CD4-positive, alpha-beta T cell (primary cell): ENCODE results near the gene NUFIP1. TPM values are rescaled to one million over a fixed set of nuclear protein-coding genes. Genes with fewer than 3 reads are reported as not detected.
A peak's percentile ranks its signal among the peaks of the same experiment; 100 is the strongest.

Source experiments
- ATAC-seq: fragments of 200-7000 bp; cut with Tn5 transposase; one replicate; pipeline ENCODE4 v1.10.0; 2022; ENCODE audit warnings: mild to moderate bottlenecking; ENCODE audit not compliant: poor library complexity
- CTCF ChIA-PET: fragments of 350-600 bp; sonication (Branson Sonifier 250); formaldehyde crosslinking; loops from one replicate; lab custom pipeline; 2021; ENCODE audit warnings: antibody characterized with exemption, inconsistent platforms; lab: Charles Lee
- POLR2A ChIA-PET: fragments of 350-600 bp; sonication (Branson Sonifier 250); formaldehyde crosslinking; loops from one replicate; lab custom pipeline; 2021; ENCODE audit warnings: antibody characterized with exemption, inconsistent platforms; lab: Charles Lee
- DNase-seq, 14 experiments: peaks; one replicate each; pipeline ENCODE4 v3.0.0-alpha.2; 2013 to 2020; ENCODE audit warnings: mixed read lengths in 2 of 14
- H3K27ac ChIP-seq, 2 donors: one replicate each; pipeline versions ENCODE4 v1.5.1 to v1.7.0; 2013; ENCODE audit warnings: low read length in 2 of 2, low read depth in 1 of 2, mild to moderate bottlenecking in 1 of 2
- H3K27me3 ChIP-seq, 2 experiments: 1 replicate in 1 of 2; 2 replicates in 1 of 2; pipeline versions ENCODE4 v1.6.1 to v1.7.0; 2013; ENCODE audit warnings: low read length in 2 of 2, control low read depth in 1 of 2, mild to moderate bottlenecking in 1 of 2, moderate library complexity in 1 of 2; ENCODE audit not compliant: insufficient read depth in 2 of 2, control insufficient read depth in 1 of 2
- H3K36me3 ChIP-seq: one replicate; pipeline ENCODE4 v1.6.1; 2013; ENCODE audit warnings: low read length, control low read depth; ENCODE audit not compliant: insufficient read depth
- H3K4me1 ChIP-seq: one replicate; pipeline ENCODE4 v1.6.1; 2013; ENCODE audit warnings: low read length, control low read depth; ENCODE audit not compliant: insufficient read depth
- H3K4me3 ChIP-seq: one replicate; pipeline ENCODE4 v1.5.1; 2013; ENCODE audit warnings: mild to moderate bottlenecking, low read length, moderate library complexity
- H3K9me3 ChIP-seq, 2 experiments: 1 replicate in 1 of 2; 2 replicates in 1 of 2; pipeline versions ENCODE4 v1.6.1 to v1.7.0; 2013; ENCODE audit warnings: low read length in 2 of 2, mild to moderate bottlenecking in 2 of 2, control low read depth in 1 of 2, moderate library complexity in 1 of 2; ENCODE audit not compliant: control insufficient read depth in 1 of 2, insufficient read depth in 1 of 2
- H3K27ac Mint-ChIP-seq: one replicate; pipeline ENCODE4 v1.8.0; 2020; ENCODE audit warnings: mixed read lengths
- H3K27me3 Mint-ChIP-seq: one replicate; pipeline ENCODE4 v1.8.0; 2021; ENCODE audit warnings: mixed read lengths
- H3K36me3 Mint-ChIP-seq: one replicate; pipeline ENCODE4 v1.8.0; 2021; ENCODE audit warnings: low read depth, mixed read lengths
- H3K4me1 Mint-ChIP-seq: one replicate; pipeline ENCODE4 v1.8.0; 2021; ENCODE audit warnings: low read depth, mixed read lengths
- H3K4me3 Mint-ChIP-seq: one replicate; pipeline ENCODE4 v1.8.0; 2020; ENCODE audit warnings: mild to moderate bottlenecking, mixed read lengths
- H3K9me3 Mint-ChIP-seq: one replicate; pipeline ENCODE4 v1.8.0; 2020; ENCODE audit warnings: mixed read lengths
- intact Hi-C, 2 experiments: fragments of 100-400 bp; cut with DNase I in 1 of 2; cut with micrococcal nuclease in 1 of 2; formaldehyde crosslinking; loops; one replicate each; pipeline versions ENCODE4 v1.15.1 to v1.9.0; 2023 to 2025; cut with DNase I, micrococcal nuclease
- total RNA-seq, 174 experiments: library from RNA in 2 of 174; stranded (reverse) in 2 of 174; gene quantifications; one replicate each; pipeline ENCODE4 v1.2.3 and lab custom pipeline; 2021 to 2026
- TF ChIP-seq, protein P1 (sequence below): fragments of 200-600 bp; IDR thresholded peaks from one replicate; pipeline ENCODE4 v1.8.0; 2022; ENCODE audit warnings: antibody characterized with exemption, mild to moderate bottlenecking

Gene NUFIP1
- total RNA-seq, 2 experiments from 2014 or later: 4.3 to 4.4 TPM

DNA sequence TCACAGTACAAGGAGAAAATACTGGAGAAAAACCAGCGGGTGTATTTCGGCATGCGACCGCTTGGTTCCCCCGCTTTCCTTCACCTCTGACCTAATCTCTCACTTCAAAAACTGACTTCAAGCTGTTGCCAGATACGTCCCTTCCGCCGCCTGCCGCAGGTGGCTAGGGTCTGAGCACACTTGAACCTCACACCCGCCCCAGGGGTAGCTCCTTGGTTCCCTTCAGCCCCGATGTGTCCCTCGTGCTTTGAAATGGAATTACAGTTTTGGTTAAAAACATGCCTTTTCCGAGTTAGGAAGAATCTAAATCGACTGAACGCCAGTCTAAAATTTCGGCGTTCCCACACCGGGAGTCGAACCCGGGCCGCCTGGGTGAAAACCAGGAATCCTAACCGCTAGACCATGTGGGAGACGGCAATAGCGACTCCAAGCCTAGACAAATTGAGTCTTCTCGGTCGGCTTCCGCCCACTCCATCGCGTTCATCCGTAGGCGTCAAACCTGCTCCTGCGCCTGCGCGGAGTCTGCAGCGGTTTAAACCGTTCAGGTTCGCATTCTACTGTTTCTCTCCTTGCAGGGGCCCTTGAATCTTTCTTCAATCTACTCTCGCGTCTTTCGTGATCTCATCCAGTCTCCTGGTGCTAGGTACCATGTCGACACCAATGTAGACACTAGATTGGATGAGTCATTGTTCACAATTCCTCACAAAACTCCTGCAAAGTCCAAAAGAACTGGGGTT is 71.5 kb downstream of the NUFIP1 start:
- POLR2A ChIA-PET: interaction anchor here (0.5 to 2.4 kb wide), 14 partner anchors 11 to 1925 kb away, joined by 3 to 17 read pairs (median 4); partner anchors contain the start of genes GPALPP1, GTF2F2, NUFIP1 and SLC25A30
- Histone ChIP-seq H3K27me3 (no peaks in the 10 kb centered on the region), H3K27ac (peak overlapping the region; percentile 84 to 91), H3K36me3 (no peaks in the 10 kb centered on the region), H3K4me1 (peaks cover 19% of the 10 kb centered on the region), H3K4me3 (peak overlapping the region; percentile 62), H3K9me3 (no peaks in the 10 kb centered on the region)
- peak; percentile 95 to 99 (median 98) for DNase-seq
- Mint-ChIP-seq H3K27me3 (no peaks in the 10 kb centered on the region), H3K4me1 (peaks cover 5% of the 10 kb centered on the region), H3K36me3 (no peaks in the 10 kb centered on the region), H3K27ac (no peak overlapping the region), H3K4me3 (no peak overlapping the region), H3K9me3 (no peaks in the 10 kb centered on the region)
- TF ChIP-seq, protein P1, sequence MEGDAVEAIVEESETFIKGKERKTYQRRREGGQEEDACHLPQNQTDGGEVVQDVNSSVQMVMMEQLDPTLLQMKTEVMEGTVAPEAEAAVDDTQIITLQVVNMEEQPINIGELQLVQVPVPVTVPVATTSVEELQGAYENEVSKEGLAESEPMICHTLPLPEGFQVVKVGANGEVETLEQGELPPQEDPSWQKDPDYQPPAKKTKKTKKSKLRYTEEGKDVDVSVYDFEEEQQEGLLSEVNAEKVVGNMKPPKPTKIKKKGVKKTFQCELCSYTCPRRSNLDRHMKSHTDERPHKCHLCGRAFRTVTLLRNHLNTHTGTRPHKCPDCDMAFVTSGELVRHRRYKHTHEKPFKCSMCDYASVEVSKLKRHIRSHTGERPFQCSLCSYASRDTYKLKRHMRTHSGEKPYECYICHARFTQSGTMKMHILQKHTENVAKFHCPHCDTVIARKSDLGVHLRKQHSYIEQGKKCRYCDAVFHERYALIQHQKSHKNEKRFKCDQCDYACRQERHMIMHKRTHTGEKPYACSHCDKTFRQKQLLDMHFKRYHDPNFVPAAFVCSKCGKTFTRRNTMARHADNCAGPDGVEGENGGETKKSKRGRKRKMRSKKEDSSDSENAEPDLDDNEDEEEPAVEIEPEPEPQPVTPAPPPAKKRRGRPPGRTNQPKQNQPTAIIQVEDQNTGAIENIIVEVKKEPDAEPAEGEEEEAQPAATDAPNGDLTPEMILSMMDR: no peak
- CTCF ChIA-PET: interaction anchor here (0.6 to 1.0 kb wide), 3 partner anchors 11 to 72 kb away, joined by 3 read pairs; no protein-coding TSS in a partner anchor
- peak; percentile 77 for ATAC-seq
- intact Hi-C loops: loop anchor here (1.0 to 10.0 kb wide), 12 partner anchors 55 to 1880 kb away; partner anchors contain the start of genes GPALPP1 (in 2 of the 2), NUFIP1 (in 2 of the 2), COG3 (in 1 of the 2) and ESD (in 1 of the 2)

DNA sequence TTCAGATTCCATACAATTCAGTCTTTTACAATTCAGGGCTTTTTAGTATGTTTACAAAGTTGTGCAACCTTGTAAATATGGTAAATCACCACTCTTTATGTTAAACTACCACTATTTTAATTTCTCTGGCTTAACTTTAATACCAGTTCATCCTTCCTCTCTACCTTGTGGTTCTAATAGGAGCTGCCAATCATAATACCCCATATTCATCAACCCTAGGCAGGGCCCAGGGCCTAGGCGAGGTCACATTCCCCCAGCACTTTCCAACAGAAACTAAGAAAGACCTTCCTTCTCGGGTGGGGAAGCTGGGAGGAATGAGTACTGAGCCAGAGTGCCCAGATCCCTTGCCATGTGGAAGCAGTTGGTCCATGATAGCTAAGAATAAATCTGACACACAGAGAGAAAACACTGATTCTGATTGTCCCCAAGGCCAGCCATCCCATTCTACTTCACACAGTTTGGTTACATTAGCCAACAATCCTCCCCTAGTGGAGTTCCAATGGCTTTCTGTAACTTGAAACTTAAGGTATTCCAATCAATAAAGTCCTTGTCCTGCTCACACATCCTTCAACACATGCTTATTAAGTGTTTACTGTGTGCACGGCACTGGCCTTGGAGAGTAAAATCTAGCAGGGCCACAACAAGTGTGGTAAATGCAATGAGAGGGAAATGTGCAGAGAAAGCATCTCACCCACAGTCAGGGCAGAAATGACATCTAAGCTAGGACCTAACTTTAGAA is 76.8 kb downstream of the NUFIP1 start:
- Mint-ChIP-seq H3K4me3 (no peak overlapping the region), H3K27ac (no peak overlapping the region), H3K4me1 (peaks cover 5% of the 10 kb centered on the region), H3K27me3 (no peaks in the 10 kb centered on the region), H3K9me3 (peaks cover 5% of the 10 kb centered on the region), H3K36me3 (no peaks in the 10 kb centered on the region)
- intact Hi-C loops: loop anchor here in 1 of 2 experiments (10.0 kb wide), 4 partner anchors 402 to 1642 kb away; partner anchors contain the start of genes COG3 and LRCH1
- Histone ChIP-seq H3K27me3 (no peaks in the 10 kb centered on the region), H3K4me3 (no peak overlapping the region), H3K9me3 (peaks cover 6 to 11% of the 10 kb centered on the region in 2 experiments), H3K4me1 (peaks cover 2% of the 10 kb centered on the region), H3K27ac (no peak overlapping the region), H3K36me3 (no peaks in the 10 kb centered on the region)
- ChIA-PET POLR2A (no interaction called here), CTCF (interaction anchor here (0.7 kb wide), 1 partner anchor 66 kb away, joined by 3 read pairs; no protein-coding TSS in a partner anchor)
- ATAC-seq: no peak
- TF ChIP-seq, protein P1: no peak
- DNase-seq: no peak

DNA sequence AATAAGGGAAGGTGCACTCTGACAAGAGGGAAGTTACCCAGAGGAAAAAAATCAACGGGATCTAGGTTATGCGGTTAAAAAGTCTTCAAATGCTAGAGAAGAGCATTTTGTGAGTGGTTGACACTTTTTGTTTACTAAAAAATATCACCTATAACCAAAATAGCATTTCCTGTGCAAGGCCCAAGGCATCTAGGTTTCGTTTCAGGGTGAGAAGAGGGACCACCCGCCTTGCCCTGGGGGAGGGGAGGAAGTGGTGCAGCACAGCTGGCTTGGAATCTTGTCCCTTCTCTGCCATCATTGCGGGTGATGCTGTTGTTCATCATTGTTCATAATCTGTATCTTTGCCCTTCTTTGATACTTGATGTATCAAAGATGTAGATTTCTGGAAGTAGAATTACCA is 80.6 kb downstream of the NUFIP1 start:
- Mint-ChIP-seq H3K27ac (no peak overlapping the region), H3K27me3 (no peaks in the 10 kb centered on the region), H3K9me3 (peaks cover 5% of the 10 kb centered on the region), H3K4me1 (no peaks in the 10 kb centered on the region), H3K4me3 (no peak overlapping the region), H3K36me3 (no peaks in the 10 kb centered on the region)
- intact Hi-C loops: no loop called here
- H3K36me3 ChIP-seq: no peaks in the 10 kb centered on the region
- DNase-seq (peak in 1 of 14 experiments; percentile 34), ATAC-seq (no peak)
- H3K27me3 ChIP-seq: no peaks in the 10 kb centered on the region
- POLR2A ChIA-PET: no interaction called here
- H3K9me3 ChIP-seq: peaks cover 6 to 11% of the 10 kb centered on the region in 2 experiments
- no peak overlapping the region for H3K27ac ChIP-seq
- H3K4me1 ChIP-seq: no peaks in the 10 kb centered on the region
- H3K4me3 ChIP-seq: no peak overlapping the region
- CTCF ChIA-PET: no interaction called here
- TF ChIP-seq, protein P1: no peak
